Stomach smooth muscle (tissue), 2 donors: ENCODE data around the gene CHCHD6.

Experiments
- H3K27ac ChIP-seq: one replicate; pipeline ENCODE4 v1.7.0; 2013; ENCODE audit warnings: mild to moderate bottlenecking, low read length, inconsistent platforms
- H3K27me3 ChIP-seq, 2 donors: one replicate each; pipeline ENCODE4 v1.7.0; 2013; ENCODE audit warnings: low read length in 2 of 2; ENCODE audit not compliant: insufficient read depth in 2 of 2, control insufficient read depth in 1 of 2
- H3K36me3 ChIP-seq, 2 donors: one replicate each; pipeline ENCODE4 v1.7.0; 2013; ENCODE audit warnings: low read length in 2 of 2; ENCODE audit not compliant: control insufficient read depth in 2 of 2, insufficient read depth in 2 of 2
- H3K4me1 ChIP-seq: one replicate; pipeline ENCODE4 v1.7.0; 2013; ENCODE audit warnings: low read length; ENCODE audit not compliant: control insufficient read depth, insufficient read depth
- H3K4me3 ChIP-seq, 2 donors: one replicate each; pipeline ENCODE4 v1.7.0; 2013; ENCODE audit warnings: low read length in 2 of 2
- H3K9ac ChIP-seq, 2 donors: one replicate each; pipeline ENCODE4 v1.7.0; 2013; ENCODE audit warnings: low read length in 2 of 2, mild to moderate bottlenecking in 1 of 2
- H3K9me3 ChIP-seq, 2 donors: one replicate each; pipeline ENCODE4 v1.7.0; 2013; ENCODE audit warnings: low read length in 2 of 2; ENCODE audit not compliant: control insufficient read depth in 2 of 2
- donor health status: healthy.
- donor health status: Pancreatic carcinoma.

Gene CHCHD6

DNA sequence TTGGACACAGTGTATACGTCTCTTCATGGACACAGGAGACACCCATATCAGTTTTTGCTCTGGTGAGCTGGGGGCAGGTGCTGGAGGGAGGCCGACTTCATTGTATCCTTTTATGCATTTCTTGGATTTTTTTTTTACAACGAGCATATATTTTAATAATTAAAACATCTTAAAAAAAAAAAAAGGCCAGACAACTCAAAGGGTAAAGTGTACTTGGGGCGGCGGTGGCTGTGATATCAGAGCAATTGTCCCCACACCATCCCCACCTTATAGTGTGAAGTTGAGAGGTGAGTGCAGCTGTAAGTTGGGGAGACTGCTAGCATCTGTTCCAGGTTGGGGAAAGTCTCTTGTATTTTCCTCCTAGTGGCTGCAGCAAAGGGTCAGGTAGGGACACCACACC is 266.9 kb downstream of the CHCHD6 start:
- Histone ChIP-seq H3K36me3 (no peaks in the 10 kb centered on the region), H3K4me1 (no peaks in the 10 kb centered on the region), H3K27me3 (no peaks in the 10 kb centered on the region), H3K4me3 (no peak overlapping the region), H3K9me3 (no peaks in the 10 kb centered on the region), H3K27ac (no peak overlapping the region), H3K9ac (no peak overlapping the region)

DNA sequence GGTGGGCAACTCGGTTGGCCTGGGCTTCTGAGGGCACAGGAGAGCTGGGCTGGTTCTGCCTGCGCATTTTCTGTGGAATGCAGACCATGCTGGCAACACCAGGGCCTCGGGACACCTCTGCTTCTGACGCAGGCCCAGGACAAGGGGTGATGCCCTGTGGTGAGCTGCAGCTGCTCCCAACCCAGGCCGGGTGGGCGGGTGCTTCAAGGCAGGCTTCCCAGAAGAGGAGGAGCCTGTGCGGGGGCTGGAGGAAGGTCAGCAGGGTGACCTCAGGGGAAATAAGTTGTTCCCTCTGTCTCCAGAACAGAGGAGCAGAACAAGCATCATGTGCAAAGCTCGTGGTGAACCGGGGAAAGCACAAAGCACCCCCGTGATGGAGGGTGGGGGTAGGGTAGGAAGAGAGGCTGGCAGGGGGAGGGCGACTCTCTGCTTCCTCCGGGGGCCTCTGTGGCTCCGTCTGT is 267.9 kb downstream of the CHCHD6 start:
- Histone ChIP-seq H3K4me3 (no peak overlapping the region), H3K27me3 (no peaks in the 10 kb centered on the region), H3K36me3 (no peaks in the 10 kb centered on the region), H3K27ac (no peak overlapping the region), H3K9ac (no peak overlapping the region), H3K9me3 (no peaks in the 10 kb centered on the region), H3K4me1 (no peaks in the 10 kb centered on the region)

DNA sequence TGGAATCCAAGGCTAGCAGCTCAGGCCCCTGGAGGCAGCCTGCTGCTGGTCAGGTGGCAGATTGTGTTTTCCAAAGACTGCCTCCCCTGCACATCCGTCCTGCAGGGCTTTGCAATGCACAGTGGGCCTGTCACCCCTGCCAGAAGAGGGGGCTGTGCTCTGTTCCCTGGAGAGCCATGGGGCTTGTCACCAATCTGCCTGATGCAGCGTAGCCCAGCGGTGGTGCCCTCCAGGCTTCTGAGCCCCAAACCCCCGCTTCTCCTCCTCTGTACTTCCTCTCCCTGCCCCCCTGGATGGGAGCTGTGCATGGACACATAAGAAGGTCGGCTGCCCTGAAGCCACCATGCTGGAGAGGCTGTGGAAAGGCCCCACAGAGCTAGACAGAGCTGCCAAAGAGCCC is 268.8 kb downstream of the CHCHD6 start:
- Histone ChIP-seq H3K36me3 (no peaks in the 10 kb centered on the region), H3K9ac (no peak overlapping the region), H3K4me1 (no peaks in the 10 kb centered on the region), H3K9me3 (no peaks in the 10 kb centered on the region), H3K4me3 (no peak overlapping the region), H3K27me3 (no peaks in the 10 kb centered on the region), H3K27ac (no peak overlapping the region)

DNA sequence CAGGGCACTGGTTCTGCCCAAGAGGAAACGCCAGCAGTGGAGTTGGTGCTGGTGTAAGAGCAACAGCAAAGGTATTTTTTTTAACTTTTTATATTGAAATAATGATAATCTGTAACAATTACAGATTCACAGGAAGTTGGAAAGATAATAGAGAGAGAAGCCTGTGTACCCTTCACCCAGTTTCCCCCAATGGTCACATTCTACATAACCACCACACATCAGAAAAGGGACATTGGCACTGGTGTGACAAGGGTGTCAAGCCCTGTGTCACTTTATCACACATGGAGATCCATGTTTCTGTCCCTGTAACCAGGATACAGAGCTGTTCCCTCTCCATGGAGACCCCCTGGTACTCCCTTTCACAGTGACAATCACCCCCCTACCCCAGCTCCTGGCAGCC is 269.8 kb downstream of the CHCHD6 start:
- Histone ChIP-seq H3K9me3 (no peaks in the 10 kb centered on the region), H3K4me3 (no peak overlapping the region), H3K36me3 (no peaks in the 10 kb centered on the region), H3K9ac (no peak overlapping the region), H3K4me1 (no peaks in the 10 kb centered on the region), H3K27me3 (no peaks in the 10 kb centered on the region), H3K27ac (no peak overlapping the region)

DNA sequence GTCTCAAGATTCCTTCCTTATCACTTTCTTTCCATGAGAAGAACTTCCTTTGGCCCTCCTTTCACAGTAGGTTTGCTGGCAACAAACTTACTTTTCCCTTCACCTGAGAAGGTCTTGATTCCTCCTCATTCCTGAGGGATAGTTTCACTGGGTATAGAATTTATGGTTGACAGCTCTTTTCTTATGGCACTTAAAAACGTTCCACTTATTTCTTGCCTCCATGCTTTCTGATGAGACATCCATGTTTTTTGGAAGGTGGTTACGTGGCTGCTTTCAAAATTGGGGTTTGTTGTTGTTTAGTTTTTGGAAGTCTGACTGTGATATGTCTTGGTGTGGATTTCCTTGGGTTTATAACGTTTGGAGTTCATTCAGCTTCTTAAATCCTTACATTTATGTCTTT is 270.7 kb downstream of the CHCHD6 start:
- Histone ChIP-seq H3K4me3 (no peak overlapping the region), H3K36me3 (no peaks in the 10 kb centered on the region), H3K27ac (no peak overlapping the region), H3K9ac (no peak overlapping the region), H3K27me3 (peaks cover 0 to 3% of the 10 kb centered on the region in 2 donors), H3K4me1 (no peaks in the 10 kb centered on the region), H3K9me3 (no peaks in the 10 kb centered on the region)

DNA sequence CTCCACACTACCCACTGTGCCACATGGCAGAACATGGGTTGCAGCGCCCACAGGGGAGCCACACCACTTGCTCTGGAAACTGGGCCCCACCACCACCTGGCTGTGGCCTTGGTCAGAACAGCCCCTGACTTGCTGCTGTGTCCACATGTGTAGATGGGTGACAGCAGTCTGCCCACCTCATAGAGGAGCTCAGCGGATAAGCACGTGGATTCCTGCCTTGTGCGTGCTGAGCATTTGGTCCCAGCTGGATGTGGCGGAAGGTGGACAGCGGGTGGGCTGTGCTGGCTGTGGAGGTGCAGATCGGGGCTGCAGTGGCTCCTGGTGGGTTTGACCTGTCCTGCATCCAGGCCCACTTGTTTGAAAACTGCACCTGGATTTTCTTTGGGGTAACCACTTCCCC is 272.9 kb downstream of the CHCHD6 start:
- no peak overlapping the region for H3K27ac ChIP-seq
- H3K9me3 ChIP-seq, result no peaks in the 10 kb centered on the region
- no peak overlapping the region for H3K9ac ChIP-seq
- H3K4me1 ChIP-seq, result peaks cover under 1% of the 10 kb centered on the region
- H3K4me3 ChIP-seq, result no peak overlapping the region
- peaks cover 0 to 9% of the 10 kb centered on the region in 2 donors for H3K27me3 ChIP-seq
- H3K36me3 ChIP-seq, result no peaks in the 10 kb centered on the region

DNA sequence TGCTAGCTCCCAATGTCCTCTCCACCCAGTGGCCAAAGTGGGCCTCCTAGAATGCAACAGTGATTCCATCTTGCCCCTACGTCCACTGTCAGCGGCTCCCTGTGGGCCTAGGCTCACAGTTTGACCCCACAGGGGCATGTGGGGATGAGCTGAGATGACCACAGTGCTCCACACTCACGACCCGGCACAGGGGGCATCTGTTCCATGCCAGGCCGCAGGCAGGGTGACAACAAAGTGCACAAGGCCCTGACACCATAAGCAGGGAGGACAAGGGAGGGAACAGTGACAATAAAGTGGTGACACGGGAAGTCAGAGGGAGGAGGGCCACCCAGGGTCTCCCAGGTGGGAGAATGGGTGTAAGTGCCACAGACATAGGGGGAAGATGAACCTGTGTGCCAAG is 273.8 kb downstream of the CHCHD6 start:
- Histone ChIP-seq H3K27ac (no peak overlapping the region), H3K9me3 (no peaks in the 10 kb centered on the region), H3K36me3 (no peaks in the 10 kb centered on the region), H3K27me3 (peaks cover 0 to 9% of the 10 kb centered on the region in 2 donors), H3K9ac (no peak overlapping the region), H3K4me3 (no peak overlapping the region), H3K4me1 (peaks cover 9% of the 10 kb centered on the region)

DNA sequence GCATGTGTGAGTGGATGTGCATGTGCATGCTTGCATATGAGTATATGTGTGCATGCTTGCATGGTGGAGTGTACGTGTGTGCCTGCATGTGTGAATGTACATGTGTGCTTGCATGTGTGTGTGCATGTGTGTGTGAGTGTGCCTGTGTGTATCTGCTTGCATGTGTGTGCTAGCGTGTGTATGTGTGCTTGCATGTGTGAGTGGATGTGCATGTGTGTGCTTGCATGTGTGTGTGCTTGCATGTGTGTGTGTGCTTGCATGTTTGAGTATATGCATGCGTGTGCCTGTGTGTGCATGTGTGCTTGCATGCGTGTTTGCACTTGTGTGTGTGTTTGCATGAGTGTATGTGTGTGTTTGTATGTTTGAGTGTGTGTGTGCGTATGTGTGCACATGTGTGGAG is 274.3 kb downstream of the CHCHD6 start:
- peaks cover 0 to 9% of the 10 kb centered on the region in 2 donors for H3K27me3 ChIP-seq
- no peaks in the 10 kb centered on the region for H3K36me3 ChIP-seq
- H3K4me3 ChIP-seq, result no peak overlapping the region
- no peak overlapping the region for H3K9ac ChIP-seq
- no peaks in the 10 kb centered on the region for H3K9me3 ChIP-seq
- H3K4me1 ChIP-seq, result peaks cover 9% of the 10 kb centered on the region
- no peak overlapping the region for H3K27ac ChIP-seq

DNA sequence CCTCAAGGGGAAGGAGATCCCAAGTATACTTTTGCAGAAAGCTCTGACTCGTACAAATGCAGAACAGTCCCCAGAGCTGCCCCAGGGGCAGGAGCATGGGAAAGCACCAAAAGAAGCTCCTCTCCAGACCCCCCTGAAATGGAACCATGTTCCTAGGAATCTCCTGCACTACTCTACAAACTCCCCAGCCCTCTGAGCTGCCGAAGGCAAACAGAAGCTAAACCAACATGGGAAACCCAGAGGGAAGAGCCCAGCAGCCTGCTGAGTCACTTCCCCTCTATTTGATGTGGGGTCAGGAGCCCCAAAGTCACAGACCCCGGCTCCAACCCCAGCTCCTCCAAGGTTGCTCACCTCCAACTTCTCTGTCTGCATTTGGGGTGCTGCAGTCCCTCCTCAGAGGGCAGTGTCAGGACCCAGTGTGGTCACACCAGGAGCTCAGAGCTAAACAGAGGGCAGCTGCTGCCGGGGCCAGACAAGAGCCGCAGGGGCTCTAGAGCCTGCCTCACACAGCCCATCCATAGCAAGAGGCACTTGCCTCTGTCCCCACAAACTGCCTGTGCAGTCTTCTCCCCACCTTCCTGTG is 275.1 kb downstream of the CHCHD6 start:
- no peak overlapping the region for H3K9ac ChIP-seq

DNA sequence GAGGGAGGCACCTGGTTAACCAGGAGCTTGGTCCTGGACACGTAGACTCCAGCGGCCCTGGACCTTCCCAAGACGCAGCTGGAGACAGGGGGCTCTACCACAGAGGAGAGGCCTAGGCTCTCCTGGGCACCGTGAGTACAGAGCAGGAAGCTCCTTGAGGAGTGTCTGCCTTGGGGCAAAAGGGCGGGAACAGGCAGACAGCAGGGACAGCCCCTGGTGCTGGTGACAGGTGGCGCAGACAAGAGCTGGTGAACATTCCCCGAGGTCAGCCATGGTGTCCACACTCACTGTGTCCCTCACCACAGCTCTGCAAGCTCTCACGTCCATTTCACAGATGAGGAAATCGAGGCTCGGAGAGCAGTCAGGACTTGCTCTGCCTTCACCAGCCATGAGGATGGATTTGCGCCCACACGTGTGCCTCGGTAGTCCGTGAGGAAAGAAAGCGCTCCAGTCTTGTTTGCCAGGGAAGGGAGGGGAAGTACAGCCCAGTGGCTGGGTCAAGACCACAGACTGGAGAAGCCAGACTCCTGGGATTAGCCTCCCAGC is 276.3 kb downstream of the CHCHD6 start:
- no peak overlapping the region for H3K27ac ChIP-seq

More for the DNA sequence above, 275.1 kb downstream of the CHCHD6 start:
- Histone ChIP-seq H3K36me3 (no peaks in the 10 kb centered on the region), H3K4me1 (peaks cover 11% of the 10 kb centered on the region), H3K27ac (no peak overlapping the region), H3K27me3 (peaks cover 0 to 9% of the 10 kb centered on the region in 2 donors), H3K4me3 (no peak overlapping the region), H3K9me3 (no peaks in the 10 kb centered on the region)

DNA sequence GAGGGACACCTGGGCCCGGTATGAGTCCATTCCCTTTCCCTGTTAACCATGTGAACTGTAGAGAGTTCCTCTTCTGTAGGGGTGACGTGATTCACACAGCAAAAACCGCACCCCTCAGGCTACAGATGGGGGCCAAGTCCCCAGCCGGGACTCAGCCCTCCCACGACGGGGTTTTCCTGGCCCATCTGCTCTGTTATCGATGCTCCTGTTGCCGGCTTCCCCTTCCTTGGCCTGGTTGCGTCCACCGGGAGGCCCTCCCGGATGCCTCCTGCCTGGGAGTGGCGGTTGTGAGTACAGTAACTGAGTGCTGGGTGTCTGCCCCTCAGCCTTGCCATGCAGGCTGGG is 278.1 kb downstream of the CHCHD6 start:
- Histone ChIP-seq H3K27ac (no peak overlapping the region), H3K4me1 (peaks cover 22% of the 10 kb centered on the region), H3K9me3 (no peaks in the 10 kb centered on the region), H3K27me3 (peaks cover 0 to 9% of the 10 kb centered on the region in 2 donors), H3K9ac (peak overlapping the region; percentile 36 to 60), H3K4me3 (peak overlapping the region; percentile 33 to 69), H3K36me3 (no peaks in the 10 kb centered on the region)

More for the DNA sequence above, 276.3 kb downstream of the CHCHD6 start:
- no peaks in the 10 kb centered on the region for H3K36me3 ChIP-seq
- no peak overlapping the region for H3K4me3 ChIP-seq
- no peaks in the 10 kb centered on the region for H3K9me3 ChIP-seq
- no peak overlapping the region for H3K9ac ChIP-seq
- H3K27me3 ChIP-seq, result peaks cover 0 to 9% of the 10 kb centered on the region in 2 donors
- H3K4me1 ChIP-seq, result peaks cover 22% of the 10 kb centered on the region
